ENCODE results near the gene WDR38. TPM values are rescaled to one million over a fixed set of nuclear protein-coding genes. Genes with fewer than 3 reads are reported as not detected.

WDR38 gene
- total RNA-seq, 1 donor from 2014 or later: not detected

- Mint-ChIP-seq H3K4me1 (ENCODE audit: unreplicated experiment) (peaks cover 38% of the 10 kb centered on the region), H3K36me3 (ENCODE audit: low read depth, unreplicated experiment) (peaks cover 16% of the 10 kb centered on the region), H3K9me3 (ENCODE audit: unreplicated experiment) (no peaks in the 10 kb centered on the region), H3K4me3 (ENCODE audit: unreplicated experiment) (peak overlapping the region; percentile 98), H3K27me3 (ENCODE audit: unreplicated experiment) (peaks cover 2% of the 10 kb centered on the region), H3K27ac (ENCODE audit: unreplicated experiment) (peak overlapping the region; percentile 97)
- peak; percentile 36 for DNase-seq (ENCODE audit: low spot score)
- TF ChIP-seq CTCF (IDR thresholded peaks at IDR 0.05; ENCODE audit: unreplicated experiment): no peak
Observed at GRCh38 chr9:124869986-124870560, 16.8 kb downstream of the WDR38 start.

GRCh38 chr9:124870723-124871122 is 17.5 kb downstream of the WDR38 start:
- Mint-ChIP-seq H3K4me3 (ENCODE audit: unreplicated experiment) (peak overlapping the region; percentile 98), H3K36me3 (ENCODE audit: low read depth, unreplicated experiment) (peaks cover 21% of the 10 kb centered on the region), H3K9me3 (ENCODE audit: unreplicated experiment) (no peaks in the 10 kb centered on the region), H3K4me1 (ENCODE audit: unreplicated experiment) (peaks cover 40% of the 10 kb centered on the region), H3K27me3 (ENCODE audit: unreplicated experiment) (peaks cover 2% of the 10 kb centered on the region), H3K27ac (ENCODE audit: unreplicated experiment) (peak overlapping the region; percentile 67)
- no peak for TF ChIP-seq CTCF (IDR thresholded peaks at IDR 0.05; ENCODE audit: unreplicated experiment)
- DNase-seq (ENCODE audit: low spot score): no peak

- TF ChIP-seq CTCF (IDR thresholded peaks at IDR 0.05; ENCODE audit: unreplicated experiment): no peak
- H3K36me3 Mint-ChIP-seq (ENCODE audit: low read depth, unreplicated experiment): peaks cover 21% of the 10 kb centered on the region
- no peaks in the 10 kb centered on the region for H3K9me3 Mint-ChIP-seq (ENCODE audit: unreplicated experiment)
- H3K4me3 Mint-ChIP-seq (ENCODE audit: unreplicated experiment): peak overlapping the region; percentile 98
- H3K4me1 Mint-ChIP-seq (ENCODE audit: unreplicated experiment): peaks cover 40% of the 10 kb centered on the region
- H3K27ac Mint-ChIP-seq (ENCODE audit: unreplicated experiment): peak overlapping the region; percentile 58
- peaks cover 2% of the 10 kb centered on the region for H3K27me3 Mint-ChIP-seq (ENCODE audit: unreplicated experiment)
- DNase-seq (ENCODE audit: low spot score): no peak
Observed at GRCh38 chr9:124871156-124871561, 17.9 kb downstream of the WDR38 start.

GRCh38 chr9:124873664-124874063 is 20.4 kb downstream of the WDR38 start:
- Mint-ChIP-seq H3K4me3 (ENCODE audit: unreplicated experiment) (no peak overlapping the region), H3K27ac (ENCODE audit: unreplicated experiment) (no peak overlapping the region), H3K27me3 (ENCODE audit: unreplicated experiment) (peaks cover 2% of the 10 kb centered on the region), H3K9me3 (ENCODE audit: unreplicated experiment) (no peaks in the 10 kb centered on the region), H3K4me1 (ENCODE audit: unreplicated experiment) (peaks cover 35% of the 10 kb centered on the region), H3K36me3 (ENCODE audit: low read depth, unreplicated experiment) (peaks cover 29% of the 10 kb centered on the region)
- DNase-seq (ENCODE audit: low spot score): no peak
- no peak for TF ChIP-seq CTCF (IDR thresholded peaks at IDR 0.05; ENCODE audit: unreplicated experiment)

- H3K9me3 Mint-ChIP-seq (ENCODE audit: unreplicated experiment): no peaks in the 10 kb centered on the region
- peaks cover 37% of the 10 kb centered on the region for H3K4me1 Mint-ChIP-seq (ENCODE audit: unreplicated experiment)
- peaks cover 2% of the 10 kb centered on the region for H3K27me3 Mint-ChIP-seq (ENCODE audit: unreplicated experiment)
- no peak for TF ChIP-seq CTCF (IDR thresholded peaks at IDR 0.05; ENCODE audit: unreplicated experiment)
- H3K4me3 Mint-ChIP-seq (ENCODE audit: unreplicated experiment): peak overlapping the region; percentile 37
- peaks cover 34% of the 10 kb centered on the region for H3K36me3 Mint-ChIP-seq (ENCODE audit: low read depth, unreplicated experiment)
- no peak for DNase-seq (ENCODE audit: low spot score)
- H3K27ac Mint-ChIP-seq (ENCODE audit: unreplicated experiment): no peak overlapping the region
Observed at GRCh38 chr9:124875501-124875900, 22.2 kb downstream of the WDR38 start.
